ENCODE data around the gene TRIM71. TPM values are rescaled to one million over a fixed set of nuclear protein-coding genes. Genes with fewer than 3 reads are reported as not detected.

TRIM71 gene
- total and polyA plus RNA-seq, 12 donors: 0.03 to 0.25 (median 0.17) TPM; not detected in 8

DNA sequence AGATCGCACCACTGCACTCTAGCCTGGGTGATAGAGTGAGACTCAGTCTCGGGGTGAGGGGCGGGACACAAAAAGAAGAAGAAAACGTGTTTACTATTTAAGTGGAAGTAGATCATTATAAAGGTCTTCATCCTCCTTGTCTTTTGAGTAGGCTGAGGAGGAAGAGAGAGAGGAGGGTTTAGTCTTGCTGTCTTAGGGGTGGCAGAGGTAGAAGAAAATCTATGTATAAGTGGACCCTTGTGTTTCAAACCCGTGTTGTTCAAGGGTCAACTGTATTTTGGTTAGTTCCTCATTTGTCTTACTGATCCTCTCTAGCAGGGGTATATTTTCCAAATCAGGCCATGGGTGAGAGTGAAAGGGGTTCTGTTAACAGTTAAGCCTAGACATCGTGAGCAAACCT is 40.1 kb downstream of the TRIM71 start:
- Histone ChIP-seq H3K9me3 (replicated peaks in 1 of 3) (no peaks in the 10 kb centered on the region), H3K36me3 (replicated peaks in 1 of 2) (no peaks in the 10 kb centered on the region), H3K4me1 (replicated peaks in 1 of 2) (no peaks in the 10 kb centered on the region), H3K27me3 (no peaks in the 10 kb centered on the region), H3K4me3 (no peak overlapping the region), H3K27ac (no peak overlapping the region)
- no peak for DNase-seq
- 73 to 81% (median 79%) methylated on average over 6 of the region's 6 CpGs for WGBS, 4 donors
- intact Hi-C loops (cut with DNase I): no loop called here
- TF ChIP-seq, protein P1, sequence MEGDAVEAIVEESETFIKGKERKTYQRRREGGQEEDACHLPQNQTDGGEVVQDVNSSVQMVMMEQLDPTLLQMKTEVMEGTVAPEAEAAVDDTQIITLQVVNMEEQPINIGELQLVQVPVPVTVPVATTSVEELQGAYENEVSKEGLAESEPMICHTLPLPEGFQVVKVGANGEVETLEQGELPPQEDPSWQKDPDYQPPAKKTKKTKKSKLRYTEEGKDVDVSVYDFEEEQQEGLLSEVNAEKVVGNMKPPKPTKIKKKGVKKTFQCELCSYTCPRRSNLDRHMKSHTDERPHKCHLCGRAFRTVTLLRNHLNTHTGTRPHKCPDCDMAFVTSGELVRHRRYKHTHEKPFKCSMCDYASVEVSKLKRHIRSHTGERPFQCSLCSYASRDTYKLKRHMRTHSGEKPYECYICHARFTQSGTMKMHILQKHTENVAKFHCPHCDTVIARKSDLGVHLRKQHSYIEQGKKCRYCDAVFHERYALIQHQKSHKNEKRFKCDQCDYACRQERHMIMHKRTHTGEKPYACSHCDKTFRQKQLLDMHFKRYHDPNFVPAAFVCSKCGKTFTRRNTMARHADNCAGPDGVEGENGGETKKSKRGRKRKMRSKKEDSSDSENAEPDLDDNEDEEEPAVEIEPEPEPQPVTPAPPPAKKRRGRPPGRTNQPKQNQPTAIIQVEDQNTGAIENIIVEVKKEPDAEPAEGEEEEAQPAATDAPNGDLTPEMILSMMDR (IDR thresholded peaks at IDR 0.05): no peak
- no peak for TF ChIP-seq POLR2A (IDR thresholded peaks at IDR 0.05)

DNA sequence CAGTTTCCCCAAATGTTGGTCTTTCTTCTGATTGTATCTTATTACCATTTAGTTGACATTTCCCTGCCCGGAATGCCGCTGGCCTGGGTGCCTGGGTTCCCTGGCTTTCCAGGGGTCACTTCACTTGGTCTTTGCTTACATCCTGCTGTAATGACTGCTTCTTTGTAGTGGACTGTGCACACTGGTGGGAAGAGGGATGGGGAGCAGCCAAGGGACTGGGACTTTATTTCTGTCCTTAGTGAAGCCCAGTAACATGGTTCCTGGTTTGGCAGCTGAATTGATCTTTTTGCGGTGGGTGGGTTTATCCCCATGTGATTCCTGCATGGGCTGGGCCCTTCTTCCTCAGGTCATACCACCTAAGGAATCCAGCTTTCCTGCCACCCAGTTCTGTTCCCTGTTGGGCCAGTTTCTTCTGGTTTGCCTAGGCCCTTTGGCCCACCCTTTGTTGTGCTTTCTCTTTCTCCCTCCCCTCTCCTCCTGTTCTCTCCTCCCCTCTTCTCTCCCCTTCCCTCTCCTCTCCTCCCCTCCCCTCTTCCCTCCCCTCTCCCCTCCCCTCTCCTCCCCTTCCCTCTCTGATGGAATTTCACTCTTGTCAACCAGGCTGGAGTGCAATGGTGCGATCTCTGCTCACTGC is 41.9 kb downstream of the TRIM71 start:
- Histone ChIP-seq H3K27me3 (no peaks in the 10 kb centered on the region), H3K27ac (no peak overlapping the region), H3K36me3 (replicated peaks in 1 of 2) (no peaks in the 10 kb centered on the region), H3K9me3 (replicated peaks in 1 of 3) (no peaks in the 10 kb centered on the region), H3K4me3 (no peak overlapping the region), H3K4me1 (replicated peaks in 1 of 2) (no peaks in the 10 kb centered on the region)
- TF ChIP-seq, protein P1 (IDR thresholded peaks at IDR 0.05): no peak
- TF ChIP-seq POLR2A (IDR thresholded peaks at IDR 0.05): no peak
- intact Hi-C loops (cut with DNase I): no loop called here
- WGBS, 4 donors: 92 to 96% (median 95%) methylated on average over 4 of the region's 4 CpGs
- DNase-seq: no peak

DNA sequence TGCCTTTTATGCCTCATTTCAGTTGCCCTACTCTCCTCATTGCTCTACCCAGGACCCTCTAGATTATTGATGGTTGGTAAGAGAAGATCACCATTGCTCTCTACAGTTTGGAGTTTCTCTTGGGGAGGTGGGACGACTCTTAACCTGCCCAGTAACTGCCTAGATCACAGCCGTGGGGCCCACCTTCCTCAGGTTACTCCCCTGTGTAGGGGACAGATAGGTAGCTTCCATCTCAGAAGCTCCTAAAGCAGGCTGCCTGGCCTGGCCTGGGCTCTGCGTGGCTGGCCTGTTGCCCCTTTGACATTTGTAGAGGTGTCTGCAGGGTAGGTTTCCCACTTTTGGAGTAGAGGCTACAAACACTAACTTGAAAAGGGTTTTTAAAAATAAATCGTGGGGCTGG is 42.7 kb downstream of the TRIM71 start:
- Histone ChIP-seq H3K27ac (no peak overlapping the region), H3K4me3 (no peak overlapping the region), H3K9me3 (replicated peaks in 1 of 3) (no peaks in the 10 kb centered on the region), H3K27me3 (no peaks in the 10 kb centered on the region), H3K36me3 (replicated peaks in 1 of 2) (no peaks in the 10 kb centered on the region), H3K4me1 (replicated peaks in 1 of 2) (no peaks in the 10 kb centered on the region)
- DNase-seq: no peak
- TF ChIP-seq, protein P1 (IDR thresholded peaks at IDR 0.05): no peak
- TF ChIP-seq POLR2A (IDR thresholded peaks at IDR 0.05): no peak
- 81 to 89% (median 88%) methylated on average over 4 of the region's 4 CpGs for WGBS, 4 donors
- intact Hi-C loops (cut with DNase I): no loop called here

DNA sequence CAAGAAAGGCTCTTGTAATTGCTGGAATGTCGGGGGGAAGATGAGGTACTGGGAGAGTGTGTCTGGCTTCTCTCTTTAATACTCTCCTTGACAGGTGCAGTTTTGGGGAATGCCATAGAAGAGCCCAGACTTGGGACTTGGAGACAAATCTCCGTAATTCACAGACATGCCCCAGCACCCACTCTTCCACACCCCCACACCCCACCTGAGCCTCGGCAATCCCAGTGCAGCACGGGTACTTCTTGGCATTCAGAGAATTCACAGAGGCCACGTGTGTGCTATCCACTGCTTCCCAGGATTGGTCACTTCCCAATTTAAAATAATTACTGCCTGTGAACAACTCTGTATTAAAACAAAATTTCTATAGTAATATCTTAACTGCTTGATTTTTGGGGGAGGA is 43.9 kb downstream of the TRIM71 start:
- Histone ChIP-seq H3K4me3 (no peak overlapping the region), H3K27ac (no peak overlapping the region), H3K4me1 (replicated peaks in 1 of 2) (no peaks in the 10 kb centered on the region), H3K36me3 (replicated peaks in 1 of 2) (no peaks in the 10 kb centered on the region), H3K27me3 (no peaks in the 10 kb centered on the region), H3K9me3 (replicated peaks in 1 of 3) (no peaks in the 10 kb centered on the region)
- intact Hi-C loops (cut with DNase I): no loop called here
- no peak for DNase-seq
- 69 to 85% (median 75%) methylated on average over 5 of the region's 5 CpGs for WGBS, 4 donors
- TF ChIP-seq POLR2A (IDR thresholded peaks at IDR 0.05): no peak
- TF ChIP-seq, protein P1 (IDR thresholded peaks at IDR 0.05): no peak
